CD4-positive, alpha-beta T cell treated with Interleukin-10 for 1 hour (primary cell): ENCODE results near the gene CLNK.
A peak's percentile ranks its signal among the peaks of the same experiment; 100 is the strongest.

ENCODE experiments used
- DNase-seq: peaks from one replicate; pipeline ENCODE4 v3.0.0-alpha.2; 2020

CLNK gene

DNA sequence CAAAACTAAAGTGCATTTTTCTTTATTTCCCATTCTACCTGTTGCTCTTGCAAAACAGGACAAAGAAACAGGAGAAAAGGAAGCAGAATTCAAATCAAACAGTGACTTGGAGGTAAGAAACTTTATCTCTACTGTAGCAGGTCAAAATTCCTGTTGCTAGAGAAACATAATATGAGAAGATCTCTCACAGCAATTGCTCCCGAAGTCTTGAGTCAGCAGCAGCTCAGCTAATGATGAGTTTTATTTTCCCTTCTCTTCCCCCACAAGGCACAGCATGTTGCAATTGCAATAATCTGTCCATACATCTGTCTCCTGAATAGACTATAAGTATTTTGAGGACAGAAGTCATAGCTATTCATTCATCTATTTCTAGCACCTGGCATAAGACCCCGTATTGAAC is 112.7 kb downstream of the CLNK start:
- no peak for DNase-seq

DNA sequence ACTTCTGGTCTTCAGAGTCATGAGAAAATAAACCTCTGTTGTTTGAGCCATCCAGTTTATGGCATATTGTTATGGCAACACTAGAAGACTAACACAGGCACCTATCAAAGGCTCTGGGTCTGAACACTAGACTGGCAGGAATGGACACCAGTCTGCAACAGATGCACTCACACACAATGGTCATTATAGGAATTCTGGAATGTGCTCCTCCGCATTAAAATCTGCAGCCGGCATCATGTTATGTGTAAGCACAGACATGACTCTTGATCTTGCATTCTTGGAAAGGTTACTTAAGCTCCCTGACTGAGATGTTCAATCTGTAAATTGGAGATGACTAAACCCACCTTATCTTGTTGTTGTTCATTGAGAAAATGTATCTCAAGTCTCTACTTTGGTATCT is 115.1 kb downstream of the CLNK start:
- DNase-seq: no peak

DNA sequence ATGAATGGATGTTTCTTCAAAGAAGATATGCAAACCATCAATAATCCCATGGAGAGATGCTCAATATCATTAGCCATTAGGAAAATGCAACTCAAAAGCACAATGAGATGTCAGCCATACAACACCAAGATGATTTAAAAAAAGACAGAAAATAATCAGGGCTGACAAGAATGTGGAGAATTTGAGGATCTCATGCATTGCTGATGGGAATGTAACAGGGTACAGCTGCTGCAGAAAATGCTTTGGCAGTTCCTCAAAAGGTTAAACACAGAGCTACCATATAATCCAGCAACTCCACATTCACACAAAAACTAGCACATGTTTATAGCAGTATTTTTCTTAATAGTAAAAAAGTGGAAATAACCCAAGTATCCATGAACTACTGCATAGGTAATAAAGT is 116.8 kb downstream of the CLNK start:
- DNase-seq: no peak

DNA sequence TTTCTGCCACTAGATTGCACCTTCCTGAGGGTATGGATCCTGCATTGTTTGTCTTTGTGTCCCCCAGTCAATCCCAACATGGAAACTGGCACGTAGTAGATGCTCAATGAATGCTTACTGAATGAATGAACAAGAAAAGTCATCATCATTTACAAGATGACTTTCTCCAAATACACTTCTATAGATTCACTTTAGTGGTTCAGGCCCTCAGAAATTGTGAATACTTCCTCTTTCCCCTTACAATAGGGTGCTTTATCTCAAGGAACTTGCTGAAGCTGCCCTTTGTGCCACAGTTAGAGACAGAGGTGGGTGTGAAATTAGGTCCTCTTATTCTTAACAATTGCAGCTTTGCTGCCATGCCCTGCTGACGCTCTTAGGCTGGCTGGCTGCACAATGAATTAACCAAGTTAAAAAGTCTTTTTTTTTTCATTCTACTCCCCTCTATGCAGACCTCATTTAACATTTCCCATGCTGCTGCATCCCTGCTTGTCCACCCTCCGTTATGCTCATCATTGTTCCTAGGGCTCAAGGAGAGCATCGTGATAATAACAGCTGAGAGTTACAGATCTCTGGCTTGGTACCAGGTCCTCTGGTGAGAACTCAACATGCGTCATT is 119.3 kb downstream of the CLNK start:
- no peak for DNase-seq

DNA sequence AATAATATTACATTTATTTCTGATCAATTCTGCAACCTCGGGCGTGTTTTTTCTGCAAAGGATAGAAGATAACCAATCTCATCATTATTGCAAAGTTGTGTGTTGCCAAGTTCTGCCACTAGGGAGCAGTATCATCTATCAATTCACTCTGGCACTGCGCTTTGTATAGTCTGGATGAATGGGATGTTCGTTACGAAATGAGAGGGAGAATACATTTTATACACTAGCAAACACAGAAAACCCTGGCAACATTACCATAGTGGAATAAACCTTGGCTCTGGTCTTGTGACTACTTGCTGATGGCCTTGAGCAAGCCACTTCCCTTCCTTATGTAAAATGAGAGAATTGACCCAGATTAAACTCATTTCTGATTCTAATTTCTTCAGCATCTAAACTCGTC is 129.9 kb downstream of the CLNK start:
- DNase-seq: peak; percentile 53

DNA sequence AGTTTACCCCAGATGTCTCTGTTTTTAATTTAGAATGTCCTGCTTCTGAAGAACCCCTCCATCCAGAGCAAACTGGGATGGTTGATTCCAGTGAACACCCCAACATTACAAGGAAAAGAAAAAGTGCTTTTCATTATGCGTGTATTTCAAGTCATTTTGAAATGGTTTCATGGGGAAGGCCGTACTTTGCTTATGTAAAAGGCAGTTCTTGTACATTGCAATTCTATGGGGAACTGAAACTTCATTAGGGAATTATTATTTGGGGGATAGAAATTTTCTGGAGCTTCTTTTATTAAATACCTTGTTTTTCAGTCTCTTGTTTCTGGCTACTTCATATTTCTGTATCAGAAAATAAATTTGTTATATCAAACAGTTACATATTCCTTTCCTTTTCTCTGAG is 130.4 kb downstream of the CLNK start:
- DNase-seq: no peak

DNA sequence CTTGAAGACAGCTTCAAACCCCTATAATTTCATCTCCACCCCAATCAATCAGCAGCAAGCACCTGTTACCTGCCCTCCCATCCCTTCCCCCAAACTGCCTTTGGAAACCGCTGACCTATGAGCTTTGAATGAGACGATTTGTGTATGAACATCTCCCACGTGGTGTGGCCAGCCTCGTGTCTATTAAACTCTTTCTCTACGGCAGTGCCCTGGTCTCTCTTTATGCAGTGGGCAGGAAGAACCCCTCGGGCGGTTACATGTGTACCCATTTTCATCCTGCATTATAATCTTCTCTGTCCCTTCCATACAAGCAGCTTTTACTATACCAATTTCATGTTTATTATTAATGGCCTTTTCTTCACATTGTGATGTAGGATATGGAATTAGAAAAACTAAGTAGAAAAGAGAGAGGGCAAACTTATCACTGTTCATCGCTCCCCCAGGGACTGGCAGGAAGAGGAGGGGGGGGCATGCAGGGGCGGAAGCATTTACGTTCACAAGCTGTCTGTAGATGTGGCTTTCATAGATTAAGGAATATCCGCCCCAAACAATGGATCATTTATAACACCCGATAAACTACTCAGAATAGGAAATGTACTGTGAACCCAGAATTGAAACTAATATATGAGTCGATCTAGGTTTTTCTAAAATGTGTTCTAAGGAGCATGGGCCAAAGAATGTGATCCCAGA is 131.8 kb downstream of the CLNK start:
- DNase-seq: no peak

DNA sequence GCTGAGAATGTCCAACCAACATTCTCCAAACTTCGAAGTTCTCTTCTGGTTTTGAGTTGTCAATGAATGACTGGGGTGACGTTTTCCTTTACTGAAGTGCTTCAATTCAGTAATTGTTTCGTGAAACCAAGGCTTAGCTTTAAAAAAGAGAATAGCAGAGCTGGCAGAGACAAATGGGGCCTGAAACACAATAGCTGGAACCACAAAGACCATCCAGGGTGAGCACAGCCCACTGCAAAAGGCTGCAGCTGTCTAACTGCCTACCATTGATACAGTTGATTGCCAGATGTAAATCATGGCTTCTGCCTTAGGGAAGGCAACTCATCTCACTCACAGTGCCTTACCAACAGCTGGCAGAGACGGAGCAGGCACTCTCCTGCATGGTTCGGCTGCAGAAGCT is 148.7 kb downstream of the CLNK start:
- DNase-seq: no peak

DNA sequence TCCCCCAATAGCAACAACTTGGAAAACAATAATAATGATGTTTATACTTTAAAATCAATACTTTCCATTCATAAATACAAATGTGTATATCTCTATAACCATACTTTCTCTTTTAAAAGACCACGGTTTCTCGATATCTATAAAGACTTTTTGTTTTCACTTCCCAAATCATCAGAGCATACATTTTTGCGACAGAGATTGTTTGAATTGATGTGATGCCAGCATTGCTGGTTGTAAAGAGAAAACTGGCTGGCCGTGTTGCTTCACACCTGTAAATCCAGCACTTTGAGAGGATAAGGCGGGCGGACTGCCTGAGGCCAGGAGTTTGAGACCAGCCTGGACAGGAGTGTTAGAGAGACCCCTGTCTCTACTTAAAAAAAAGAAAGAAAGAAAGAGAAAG is 149.7 kb downstream of the CLNK start:
- DNase-seq: no peak

DNA sequence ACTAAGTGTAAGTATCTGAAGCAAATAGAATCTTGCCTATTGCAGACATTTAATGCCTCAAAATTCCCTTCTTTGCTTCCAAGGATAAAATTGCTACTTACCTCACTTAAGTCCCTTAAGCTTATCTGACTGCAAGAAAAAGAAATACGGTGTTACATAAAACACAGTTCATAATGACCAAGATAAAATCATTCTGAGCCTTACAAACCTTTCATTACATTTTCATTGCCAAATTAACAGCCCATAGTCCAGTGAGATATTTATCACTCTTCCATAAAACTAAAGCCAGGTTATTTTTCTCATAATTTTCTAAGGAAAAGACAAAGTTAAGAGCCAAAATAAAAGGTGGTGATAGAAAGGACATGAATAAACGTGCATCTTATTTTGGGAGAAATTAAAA is 152.4 kb downstream of the CLNK start:
- no peak for DNase-seq

DNA sequence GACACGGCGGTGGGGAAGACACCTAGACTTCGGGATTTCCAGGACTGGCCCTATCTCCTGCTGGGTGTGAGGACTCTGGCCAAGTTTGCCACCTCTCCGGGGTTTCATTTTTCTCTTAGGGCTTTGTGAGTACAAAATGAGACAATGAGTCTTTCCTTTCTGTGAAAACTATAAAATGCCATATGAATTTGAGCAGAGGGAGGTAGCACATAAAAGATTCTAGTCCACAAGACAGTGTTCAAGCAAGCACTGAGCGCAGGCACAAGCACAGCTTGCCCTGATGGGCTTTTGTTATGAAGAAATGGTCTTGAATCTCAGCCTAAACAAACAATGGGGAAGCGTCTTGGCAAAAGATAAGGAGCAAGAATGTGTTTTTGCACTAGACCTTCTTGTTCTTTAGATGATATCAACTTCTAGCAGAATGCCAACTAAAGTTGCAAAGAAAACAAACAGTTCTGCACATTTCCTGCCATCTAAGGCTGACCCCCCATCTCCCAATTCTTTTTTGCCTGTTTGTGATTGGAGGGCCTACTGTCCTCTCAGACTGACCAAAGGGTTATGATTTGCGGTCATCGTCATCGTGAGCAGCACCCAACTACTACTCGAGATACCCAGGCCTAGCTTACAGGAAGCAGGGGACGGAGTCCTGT is 154.3 kb downstream of the CLNK start:
- no peak for DNase-seq

DNA sequence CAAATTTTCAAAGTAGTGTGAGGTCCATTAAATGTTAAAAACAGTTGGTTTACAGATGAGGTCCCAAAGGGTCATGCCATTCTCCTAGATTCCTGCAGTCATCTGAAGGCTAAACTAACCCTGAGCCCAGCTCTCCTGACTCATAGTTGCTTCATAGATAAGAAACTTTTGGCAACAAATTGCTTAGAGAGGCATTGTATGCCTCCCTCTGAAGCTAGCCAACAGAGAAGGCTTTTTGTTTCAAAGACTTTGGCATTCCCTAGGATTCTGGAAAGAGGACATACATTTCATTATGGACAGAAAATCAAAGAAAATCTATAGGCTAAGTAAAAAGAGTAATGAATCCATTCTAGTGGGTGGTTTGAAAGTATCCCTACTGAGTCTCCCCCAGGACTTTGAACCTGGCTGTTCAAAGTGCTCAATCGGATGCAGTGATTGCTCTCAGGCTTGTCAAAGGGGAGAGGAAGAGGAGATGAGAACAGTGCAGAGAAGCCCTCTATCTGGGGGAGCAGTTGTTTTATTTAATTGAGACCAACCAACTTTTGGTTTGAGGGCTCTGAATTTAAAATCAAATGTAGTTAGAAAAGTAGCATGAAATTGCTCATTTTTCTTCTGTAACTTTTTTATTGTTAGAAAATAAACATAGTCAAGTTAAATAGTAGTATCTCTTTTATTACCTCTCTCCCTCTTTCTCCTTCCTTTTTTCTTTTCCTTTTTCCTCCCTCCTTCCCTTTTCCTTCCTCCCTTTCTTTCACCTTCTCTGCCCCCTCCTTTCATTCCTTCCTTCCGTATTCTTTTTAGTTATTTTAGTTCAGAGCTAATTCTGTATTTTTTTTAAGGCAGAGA is 155.1 kb downstream of the CLNK start:
- DNase-seq: no peak

DNA sequence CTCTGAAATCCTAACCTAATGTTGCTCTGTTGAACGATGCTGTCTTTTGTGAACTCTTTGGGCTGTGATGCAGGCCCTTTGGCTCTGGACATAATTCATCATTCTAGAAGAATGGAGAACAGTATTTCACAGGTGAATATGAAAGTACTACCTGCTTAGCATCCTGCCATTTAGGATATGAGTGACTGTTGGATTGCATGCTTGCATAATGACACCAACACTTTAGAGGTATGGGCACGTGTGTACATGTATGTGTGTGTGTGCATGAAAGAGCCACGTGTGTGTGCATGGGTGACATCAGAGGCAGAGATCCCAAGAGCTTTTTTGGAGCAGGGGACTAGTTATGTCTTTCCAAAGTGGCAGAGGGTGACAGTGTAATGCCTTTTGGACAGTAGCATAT is 157.1 kb downstream of the CLNK start:
- no peak for DNase-seq

DNA sequence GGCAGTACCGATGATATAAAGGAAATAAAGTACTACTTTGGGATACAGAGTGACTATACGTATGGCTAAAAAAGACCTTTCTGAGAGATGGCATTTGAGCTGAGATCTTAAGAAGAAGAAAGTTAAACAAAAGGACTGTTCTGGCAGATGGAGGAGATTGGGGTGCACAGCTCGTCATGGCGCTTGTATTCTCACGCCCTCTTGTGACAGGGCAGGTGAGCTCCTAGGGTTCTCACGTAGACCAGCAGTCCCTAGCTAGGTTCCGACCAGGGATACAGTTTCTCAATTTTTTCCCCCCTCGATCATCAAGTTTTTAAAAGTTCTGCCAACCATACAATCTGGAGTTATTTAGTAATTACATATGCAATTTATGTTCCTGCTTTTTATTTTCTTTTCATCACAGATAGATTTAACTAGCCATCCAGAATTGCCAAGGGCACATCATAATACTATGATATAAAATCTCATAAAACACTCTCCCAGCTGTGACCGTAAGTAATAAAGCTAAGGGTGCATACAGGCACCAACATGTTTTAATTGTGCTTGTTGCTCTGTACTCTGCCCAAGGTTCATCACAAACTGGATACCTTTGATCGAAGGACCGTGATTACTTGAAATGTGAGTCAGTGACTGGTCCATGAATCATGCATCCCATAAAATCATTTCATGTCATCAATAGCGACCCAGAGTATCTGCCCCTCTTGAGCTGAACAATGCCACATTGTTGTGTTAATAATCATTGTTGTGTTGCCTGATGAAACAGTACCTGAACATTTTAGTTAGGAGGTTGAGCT is 157.9 kb downstream of the CLNK start:
- no peak for DNase-seq

DNA sequence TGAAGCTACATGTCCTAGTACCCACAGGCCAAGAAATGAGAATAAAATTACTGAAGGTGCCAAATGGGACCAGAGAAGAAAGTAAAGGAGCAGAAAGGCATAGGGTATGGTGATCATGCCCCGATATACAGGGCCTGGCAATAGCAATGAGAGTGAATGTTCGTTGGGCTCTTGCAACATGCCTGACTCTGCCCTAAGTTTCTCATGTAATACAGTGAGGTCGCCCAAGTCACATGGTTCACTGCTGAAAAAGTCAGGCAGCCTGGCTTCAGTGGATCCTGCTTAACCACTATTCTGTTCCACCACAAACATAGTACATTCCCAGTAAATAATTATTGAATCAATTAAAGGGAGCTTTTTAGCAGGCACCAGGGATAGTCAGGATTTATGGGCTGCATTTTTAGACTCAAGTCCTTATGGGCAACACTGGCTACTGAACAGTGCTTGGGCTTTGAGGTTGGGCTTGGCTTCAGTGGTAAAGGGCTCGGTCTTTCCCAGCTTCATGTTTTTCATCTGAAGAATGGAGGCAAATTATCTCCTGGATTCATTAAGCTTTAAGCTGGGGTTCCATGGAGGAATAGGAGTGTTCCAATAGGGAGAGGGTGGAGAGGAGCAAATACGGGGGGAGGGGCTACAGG is 160.3 kb downstream of the CLNK start:
- no peak for DNase-seq

DNA sequence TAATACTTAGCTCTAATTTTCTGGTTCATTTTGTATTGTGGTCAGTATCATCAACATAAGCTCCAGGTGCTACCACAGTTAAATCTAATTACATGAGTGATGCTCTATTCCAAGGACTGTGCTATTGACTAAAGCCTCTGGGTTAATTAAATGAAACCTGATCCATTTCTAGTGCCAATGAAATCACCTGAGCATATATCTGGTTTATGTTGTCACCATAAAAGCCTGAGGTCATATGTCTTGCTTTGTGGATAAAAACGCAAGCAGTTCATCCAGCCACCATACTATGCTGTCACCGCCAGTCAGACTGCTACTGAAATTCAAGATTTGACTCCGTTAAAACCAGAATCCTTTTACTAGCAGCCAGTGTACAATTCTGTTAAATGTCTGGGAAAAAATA is 163.1 kb downstream of the CLNK start:
- no peak for DNase-seq

DNA sequence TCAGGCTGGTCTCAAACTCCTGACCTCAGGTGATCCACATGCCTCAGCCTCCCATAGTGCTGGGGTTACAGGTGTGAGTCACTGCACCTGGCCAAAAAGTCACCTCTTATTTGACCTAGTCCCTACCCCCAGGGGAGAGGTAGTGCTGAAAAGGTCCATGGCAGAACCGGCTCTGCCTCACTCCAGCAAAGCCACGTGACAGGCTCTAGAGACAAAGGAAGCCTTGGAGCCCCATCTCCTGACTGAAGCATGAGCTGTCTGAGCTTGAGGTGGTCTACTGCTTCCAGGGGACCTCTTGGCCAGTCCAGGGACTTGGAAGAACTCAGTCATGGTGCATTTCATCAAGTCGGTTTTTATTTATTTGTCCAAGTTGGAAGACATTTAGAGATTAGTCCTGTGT is 174.8 kb downstream of the CLNK start:
- DNase-seq: no peak

DNA sequence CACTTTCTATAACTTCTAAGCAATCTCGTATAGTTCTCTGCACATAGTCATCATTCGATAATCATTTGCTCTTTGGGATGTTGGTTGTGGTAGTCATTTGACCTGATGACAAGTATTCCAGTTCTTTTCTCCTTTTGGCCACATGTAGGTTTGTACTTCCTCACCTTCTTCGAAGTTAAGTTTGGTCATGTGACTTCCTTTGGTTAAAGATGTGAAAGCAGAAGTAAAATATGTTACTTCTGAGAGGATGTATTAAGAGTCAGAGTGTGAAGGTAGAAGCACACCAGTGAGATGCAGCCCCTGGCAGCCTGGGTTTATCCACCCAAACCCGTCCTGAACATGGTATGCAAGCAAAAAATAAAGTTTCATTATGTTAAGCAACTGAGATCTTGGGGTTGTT is 178.5 kb downstream of the CLNK start:
- no peak for DNase-seq

DNA sequence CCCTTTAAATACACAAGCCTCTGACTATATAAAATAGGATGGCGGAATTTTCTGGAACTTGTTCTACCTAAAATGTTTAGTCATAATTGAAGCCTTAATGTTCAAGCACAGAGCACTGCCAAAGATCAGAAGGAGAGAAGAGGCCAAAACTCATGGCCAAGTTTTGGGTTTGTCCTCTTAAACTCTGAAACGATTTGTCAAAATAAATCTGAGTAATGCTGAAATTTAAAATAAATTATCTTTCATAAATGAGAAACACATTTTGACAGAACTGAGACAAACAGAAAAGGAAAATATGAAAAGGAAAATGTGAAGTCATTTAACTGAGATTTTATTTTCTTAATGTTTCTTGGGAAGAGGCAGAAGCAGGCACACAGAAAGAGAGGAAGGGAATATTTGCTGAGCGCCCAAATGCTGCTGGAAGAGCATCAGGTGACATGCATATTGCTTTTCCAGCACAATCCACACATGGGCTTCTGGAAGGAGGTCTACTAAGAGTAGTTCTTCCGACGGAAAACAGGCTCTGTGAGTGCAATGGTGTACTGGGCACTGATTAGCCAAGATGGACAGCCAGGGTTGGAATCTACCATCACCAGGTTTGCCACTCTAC is 179.9 kb downstream of the CLNK start:
- no peak for DNase-seq

DNA sequence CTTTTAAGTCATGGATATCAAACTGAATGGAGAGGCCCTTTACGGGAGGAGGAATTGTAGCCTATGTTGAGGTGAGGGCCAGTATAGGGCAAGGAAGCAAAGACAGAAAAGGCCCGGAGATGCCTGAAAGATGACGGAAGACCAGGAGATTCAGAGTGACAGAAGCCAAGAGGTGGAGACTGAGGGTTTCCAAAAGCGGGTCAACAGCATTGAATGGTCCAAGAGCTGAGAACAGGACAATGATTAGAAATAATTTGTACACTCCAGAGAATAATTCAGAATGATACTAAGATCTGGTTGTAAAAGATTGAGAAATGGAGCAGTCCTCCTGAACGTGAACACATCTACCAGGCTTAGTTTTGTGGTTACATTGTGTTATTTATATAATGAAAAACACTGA is 181.9 kb downstream of the CLNK start:
- no peak for DNase-seq

DNA sequence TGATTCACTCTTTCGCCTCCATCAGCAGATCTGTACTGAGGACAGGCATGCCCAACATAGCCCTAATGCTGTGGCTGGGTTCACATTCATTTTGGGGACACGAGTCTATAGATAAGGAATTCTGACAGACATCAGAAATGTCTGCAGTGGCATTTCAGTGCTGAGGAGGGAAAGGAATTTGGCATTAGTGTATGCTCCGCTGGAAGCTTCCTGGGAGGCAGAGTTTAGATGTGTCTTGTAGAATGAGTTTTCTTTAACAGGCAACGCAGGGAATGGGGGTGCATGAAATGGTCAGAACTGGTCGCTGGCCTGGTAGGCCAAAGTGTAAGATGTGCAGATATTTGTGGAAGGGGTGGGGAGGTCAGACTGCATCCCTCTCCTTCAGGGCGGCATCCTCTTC is 183.8 kb downstream of the CLNK start:
- no peak for DNase-seq

DNA sequence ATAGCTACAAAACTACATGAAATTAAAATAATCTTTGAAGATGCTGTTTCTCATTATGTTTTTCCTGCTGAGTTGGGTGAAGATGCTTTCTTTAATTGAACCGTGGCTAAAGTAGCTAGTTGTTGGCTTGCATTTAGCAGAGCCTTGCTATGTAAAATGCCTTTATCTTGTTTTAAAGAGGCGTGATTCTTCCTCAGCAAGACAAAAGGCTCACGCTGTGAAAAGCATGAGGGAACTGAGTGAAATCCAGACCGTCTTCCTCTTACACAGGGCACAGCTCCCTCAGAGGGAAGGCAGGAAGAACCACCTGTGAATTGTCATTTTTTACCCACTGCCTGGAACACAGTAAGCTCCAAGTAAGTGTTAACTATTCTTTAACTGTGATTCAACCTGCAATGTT is 188.4 kb downstream of the CLNK start:
- no peak for DNase-seq
